PC-9 (cell line): ENCODE data around the gene CUX1. TPM values are rescaled to one million over a fixed set of nuclear protein-coding genes. Genes with fewer than 3 reads are reported as not detected.

Experiments
- BruUV-seq: library from RNA; stranded (reverse); fragments of 400-500 nt; replicated peaks from 2 replicates; lab custom pipeline; 2021; lab: Mats Ljungman, UMichigan
- CTCF ChIA-PET: fragments of 300-600 bp; sonication (Branson Sonifier 250); formaldehyde crosslinking; loops from one replicate; lab custom pipeline; 2022; ENCODE audit warnings: antibody characterized with exemption; lab: Charles Lee
- POLR2A ChIA-PET: fragments of 300-600 bp; sonication (Branson Sonifier 250); formaldehyde crosslinking; loops from one replicate; lab custom pipeline; 2022; ENCODE audit warnings: antibody characterized with exemption; ENCODE audit not compliant: unreplicated experiment; lab: Charles Lee
- DNase-seq, 2 experiments: peaks; one replicate each; pipeline versions ENCODE4 v3.0.0 to v3.0.0-alpha.2; 2015 to 2022; ENCODE audit warnings: mixed read lengths in 1 of 2
- H2AFZ ChIP-seq: fragments of 200-600 bp; sonication (generic); 2 replicates; pipeline ENCODE4 v1.8.1; 2017; ENCODE audit warnings: antibody characterized with exemption
- H3F3A ChIP-seq: fragments of 200-600 bp; sonication (generic); 2 replicates; pipeline ENCODE4 v1.8.1; 2017; ENCODE audit warnings: antibody characterized with exemption, mild to moderate bottlenecking, low read depth; ENCODE audit not compliant: insufficient read depth
- H3K27ac ChIP-seq: fragments of 200-600 bp; sonication (generic); 2 replicates; pipeline ENCODE4 v1.6.1; 2016; ENCODE audit warnings: mixed run types
- H3K27me3 ChIP-seq: fragments of 200-600 bp; sonication (generic); 2 replicates; pipeline ENCODE4 v1.6.1; 2016; ENCODE audit warnings: low read depth, mixed run types; ENCODE audit not compliant: insufficient read depth
- H3K36me3 ChIP-seq: fragments of 200-600 bp; sonication (generic); 2 replicates; pipeline ENCODE4 v1.6.1; 2016; ENCODE audit warnings: low read depth, mixed run types
- H3K4me1 ChIP-seq: fragments of 200-600 bp; sonication (generic); replicated peaks from 2 replicates; pipeline ENCODE4 v1.6.1; 2016; ENCODE audit warnings: mixed run types; ENCODE audit not compliant: insufficient read depth
- H3K4me2 ChIP-seq: fragments of 200-600 bp; sonication (generic); 2 replicates; pipeline ENCODE4 v1.6.1; 2017; ENCODE audit warnings: mixed run types
- H3K4me3 ChIP-seq: fragments of 200-600 bp; sonication (generic); 2 replicates; pipeline ENCODE4 v1.6.1; 2016; ENCODE audit warnings: mixed run types
- H3K79me2 ChIP-seq: fragments of 200-600 bp; sonication (generic); 2 replicates; pipeline ENCODE4 v1.6.1; 2017; ENCODE audit warnings: low read depth, mixed run types
- H3K9me2 ChIP-seq: fragments of 200-600 bp; sonication (generic); 2 replicates; pipeline ENCODE4 v1.8.1; 2017; ENCODE audit warnings: mild to moderate bottlenecking; ENCODE audit not compliant: insufficient read depth
- H3K9me3 ChIP-seq: fragments of 200-600 bp; sonication (generic); 2 replicates; pipeline ENCODE4 v1.8.1; 2016; ENCODE audit warnings: low read depth; ENCODE audit not compliant: insufficient read depth
- H4K20me1 ChIP-seq: fragments of 200-600 bp; sonication (generic); 2 replicates; pipeline ENCODE4 v1.8.1; 2017; ENCODE audit not compliant: insufficient read depth
- EZH2 ChIP-seq: fragments of 200-600 bp; sonication (generic); IDR thresholded peaks from 2 replicates; pipeline ENCODE4 v1.8.0; 2017; ENCODE audit warnings: antibody characterized with exemption, low read depth
- intact Hi-C: fragments of 100-400 bp; cut with micrococcal nuclease; formaldehyde crosslinking; loops from one replicate; pipeline ENCODE4 v1.10.0; 2022; ENCODE audit not compliant: unreplicated experiment
- total RNA-seq: library from RNA; stranded (reverse); gene quantifications from 2 replicates; pipeline ENCODE4 v1.2.3, GENCODE V29; 2021
- TF ChIP-seq, protein P1 (sequence below): fragments of 200-600 bp; sonication (generic); conservative IDR thresholded peaks from 2 replicates; pipeline ENCODE4 v1.6.1; 2017; ENCODE audit warnings: mixed run types, antibody characterized with exemption, mild to moderate bottlenecking, moderate library complexity

CUX1 gene
- total RNA-seq, 1 experiment from 2014 or later, result 83.3 TPM

DNA sequence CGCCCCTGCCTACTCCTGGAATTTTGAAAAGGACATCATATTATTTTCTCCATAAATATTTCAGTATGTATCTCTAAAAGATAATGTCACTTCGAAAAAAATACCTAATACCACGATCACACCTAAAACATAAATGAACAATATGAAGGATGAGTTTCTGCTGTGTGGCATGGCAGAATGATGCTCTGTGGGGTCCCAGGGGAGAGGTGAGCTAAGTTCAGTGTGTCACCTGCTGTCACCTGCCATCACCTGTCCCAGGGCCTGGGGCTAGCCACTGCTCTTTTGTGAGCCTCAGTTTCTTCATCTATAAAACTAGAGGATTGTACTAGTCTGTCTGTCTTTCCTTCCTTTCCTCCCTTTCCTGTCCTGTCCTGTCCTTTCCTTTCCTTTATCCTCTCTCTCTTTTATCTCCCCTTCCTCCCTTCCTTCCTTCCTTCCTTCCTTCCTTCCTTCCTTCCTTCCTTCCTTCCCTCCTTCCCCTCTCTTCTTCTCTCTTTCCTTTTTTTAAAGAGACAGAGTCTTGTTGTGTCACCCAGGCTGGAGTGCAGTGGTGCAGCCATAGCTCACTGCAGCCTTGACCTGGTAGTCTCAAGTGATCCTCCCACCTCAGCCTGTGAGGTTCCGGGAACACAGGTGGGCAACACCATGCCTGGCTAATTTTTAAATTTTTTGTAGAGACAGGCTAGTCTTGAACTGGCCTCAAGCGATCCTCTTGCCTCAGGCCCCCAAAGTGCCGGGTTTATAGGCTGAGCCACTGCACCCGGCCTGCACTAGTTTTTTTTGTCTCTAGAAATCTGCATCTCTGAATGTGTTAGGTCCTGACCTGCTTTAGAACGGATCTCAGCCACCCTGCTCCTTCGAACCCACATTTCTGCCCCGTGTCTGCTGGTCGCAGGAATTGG, 43.1 kb downstream of the CUX1 start:
- no peak overlapping the region for H3K27ac ChIP-seq

DNA sequence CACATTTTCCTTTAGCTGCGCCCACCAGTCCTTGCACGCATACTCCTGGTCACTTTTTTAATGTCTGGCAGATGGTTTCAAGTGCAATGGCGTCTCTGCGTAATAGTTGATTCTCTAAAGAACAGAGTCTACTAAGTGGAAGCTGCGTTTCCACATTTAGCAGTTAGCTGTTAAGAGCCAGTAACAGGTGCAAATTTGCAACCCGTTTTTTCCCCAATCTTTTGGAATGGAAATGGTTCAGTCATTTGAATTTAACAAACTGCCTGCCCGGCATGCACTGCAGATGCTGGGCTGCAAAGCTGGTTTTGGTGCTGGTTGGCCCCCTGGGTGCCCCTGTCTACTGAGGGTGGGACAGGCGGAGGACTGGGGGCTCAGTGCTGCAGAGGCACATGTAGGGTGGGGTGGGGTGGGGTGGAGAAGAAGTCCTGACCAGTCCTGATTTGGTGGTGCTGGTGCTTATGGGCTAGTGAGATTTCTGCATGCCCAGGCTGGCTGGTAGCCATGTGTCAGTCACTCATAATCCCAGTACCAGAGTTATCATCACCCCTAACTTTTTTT, 43.9 kb downstream of the CUX1 start:
- Histone ChIP-seq H3K4me1 (peaks cover 8% of the 10 kb centered on the region), H3K27ac (no peak overlapping the region), H3K4me3 (no peak overlapping the region), H3K4me2 (no peak overlapping the region), H3K9me3 (no peaks in the 10 kb centered on the region), H3K36me3 (no peaks in the 10 kb centered on the region), H2AFZ (no peak overlapping the region), H3K9me2 (no peaks in the 10 kb centered on the region), H3K79me2 (peaks cover 41% of the 10 kb centered on the region), H4K20me1 (no peaks in the 10 kb centered on the region; the same call in 1 of the 2 replicates), H3F3A (peaks cover 10% of the 10 kb centered on the region), H3K27me3 (no peaks in the 10 kb centered on the region)
- POLR2A ChIA-PET, result no interaction called here
- BruUV-seq, result no TSS peak
- no peak for TF ChIP-seq EZH2
- TF ChIP-seq, protein P1, sequence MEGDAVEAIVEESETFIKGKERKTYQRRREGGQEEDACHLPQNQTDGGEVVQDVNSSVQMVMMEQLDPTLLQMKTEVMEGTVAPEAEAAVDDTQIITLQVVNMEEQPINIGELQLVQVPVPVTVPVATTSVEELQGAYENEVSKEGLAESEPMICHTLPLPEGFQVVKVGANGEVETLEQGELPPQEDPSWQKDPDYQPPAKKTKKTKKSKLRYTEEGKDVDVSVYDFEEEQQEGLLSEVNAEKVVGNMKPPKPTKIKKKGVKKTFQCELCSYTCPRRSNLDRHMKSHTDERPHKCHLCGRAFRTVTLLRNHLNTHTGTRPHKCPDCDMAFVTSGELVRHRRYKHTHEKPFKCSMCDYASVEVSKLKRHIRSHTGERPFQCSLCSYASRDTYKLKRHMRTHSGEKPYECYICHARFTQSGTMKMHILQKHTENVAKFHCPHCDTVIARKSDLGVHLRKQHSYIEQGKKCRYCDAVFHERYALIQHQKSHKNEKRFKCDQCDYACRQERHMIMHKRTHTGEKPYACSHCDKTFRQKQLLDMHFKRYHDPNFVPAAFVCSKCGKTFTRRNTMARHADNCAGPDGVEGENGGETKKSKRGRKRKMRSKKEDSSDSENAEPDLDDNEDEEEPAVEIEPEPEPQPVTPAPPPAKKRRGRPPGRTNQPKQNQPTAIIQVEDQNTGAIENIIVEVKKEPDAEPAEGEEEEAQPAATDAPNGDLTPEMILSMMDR, result no peak
- no peak for DNase-seq
- intact Hi-C loops, result no loop called here
- CTCF ChIA-PET, result no interaction called here

More for the DNA sequence above, 43.1 kb downstream of the CUX1 start:
- intact Hi-C loops, result no loop called here
- no peaks in the 10 kb centered on the region for H3K9me2 ChIP-seq
- CTCF ChIA-PET, result no interaction called here
- POLR2A ChIA-PET, result no interaction called here
- no peak overlapping the region for H3K4me3 ChIP-seq
- H3K27me3 ChIP-seq, result no peaks in the 10 kb centered on the region
- H3K79me2 ChIP-seq, result peaks cover 41% of the 10 kb centered on the region
- H3K9me3 ChIP-seq, result no peaks in the 10 kb centered on the region
- no peak overlapping the region for H3K4me2 ChIP-seq
- H2AFZ ChIP-seq, result no peak overlapping the region
- no peak for TF ChIP-seq EZH2
- TF ChIP-seq, protein P1, result no peak
- no peak for DNase-seq
- H3K36me3 ChIP-seq, result no peaks in the 10 kb centered on the region
- BruUV-seq, result no TSS peak
- no peaks in the 10 kb centered on the region; the same call in 1 of the 2 replicates for H4K20me1 ChIP-seq
- H3K4me1 ChIP-seq, result peaks cover 16% of the 10 kb centered on the region
- peaks cover 16% of the 10 kb centered on the region for H3F3A ChIP-seq

DNA sequence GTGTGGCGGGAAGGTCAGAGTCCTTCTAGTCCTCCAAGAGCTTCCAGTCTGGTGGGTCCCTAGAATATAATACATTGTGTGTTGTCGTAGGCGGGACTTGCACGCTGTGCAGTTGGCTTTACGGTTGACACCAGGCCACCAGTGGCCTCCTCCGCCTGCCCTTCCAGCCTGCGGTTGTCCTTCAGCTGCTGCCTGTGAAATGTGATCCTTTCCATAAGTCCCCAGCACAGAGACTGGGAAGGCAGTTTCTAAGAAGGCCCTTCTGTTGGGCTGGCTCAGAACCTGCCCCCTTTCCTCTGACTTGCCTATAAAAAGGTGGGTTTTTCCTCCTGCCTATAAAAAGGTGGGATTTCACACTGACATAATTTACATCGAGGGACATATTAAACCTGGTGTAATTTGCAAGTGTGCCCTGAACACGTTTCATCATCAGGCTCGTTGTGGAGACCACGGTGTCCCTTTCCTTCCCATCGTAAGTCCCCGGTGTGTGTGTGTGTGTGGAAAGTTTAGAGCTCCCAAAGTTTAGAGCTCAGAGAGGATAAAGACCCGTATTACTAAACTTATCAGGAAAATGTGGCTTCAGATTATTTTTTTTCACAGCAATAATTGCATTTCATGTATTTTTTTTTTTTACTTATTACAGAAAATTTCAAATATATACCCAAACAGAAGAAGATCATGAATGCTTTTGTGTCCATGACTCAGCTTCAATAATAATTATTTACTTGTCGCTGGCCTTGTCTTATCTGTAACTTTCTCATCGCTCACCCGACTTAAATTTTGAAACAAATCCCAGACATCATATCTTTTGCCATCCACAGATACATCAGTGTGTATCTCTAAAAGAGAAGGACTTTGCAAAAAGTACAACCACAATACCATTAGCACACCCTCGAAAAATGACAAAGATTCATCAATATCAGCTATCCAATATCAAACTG, 45.1 kb downstream of the CUX1 start:
- Histone ChIP-seq H3K27me3 (no peaks in the 10 kb centered on the region), H3K36me3 (no peaks in the 10 kb centered on the region), H3K79me2 (peaks cover 40% of the 10 kb centered on the region), H3K4me2 (no peak overlapping the region), H3K4me3 (no peak overlapping the region), H4K20me1 (no peaks in the 10 kb centered on the region; the same call in 1 of the 2 replicates), H2AFZ (no peak overlapping the region), H3K27ac (no peak overlapping the region), H3F3A (peaks cover under 1% of the 10 kb centered on the region; the same call in 1 of the 2 replicates), H3K4me1 (peaks cover under 1% of the 10 kb centered on the region; the same call in 1 of the 2 replicates), H3K9me3 (no peaks in the 10 kb centered on the region), H3K9me2 (no peaks in the 10 kb centered on the region)
- no TSS peak for BruUV-seq
- TF ChIP-seq EZH2, result no peak
- TF ChIP-seq, protein P1, result no peak
- CTCF ChIA-PET, result no interaction called here
- POLR2A ChIA-PET, result no interaction called here
- DNase-seq, result no peak
- intact Hi-C loops, result no loop called here
